Endometrial microvascular endothelial cells (primary cell): ENCODE data around the gene PLEKHA7. TPM values are rescaled to one million over a fixed set of nuclear protein-coding genes. Genes with fewer than 3 reads are reported as not detected.
"Not testable (repeated sequence)": the region's sequence is repeated elsewhere in the genome, so short reads cannot be mapped to it uniquely, and the experiment has no call there.

Experiments used
- in situ Hi-C: cut with HindIII; loops from 2 replicates; pipeline ENCODE4 v1.10.0; 2017; ENCODE audit warnings: low sequenced_read_pairs, low pct_unique_long_range_greater_than_20kb; ENCODE audit errors: inconsistent ontology term
- total RNA-seq: library from RNA; depleted of rRNA; stranded (reverse); fragments of >200 nt; gene quantifications from one replicate; pipeline ENCODE4 v1.2.3, GENCODE V29; 2015; ENCODE audit errors: inconsistent ontology term

Gene PLEKHA7, protein sequence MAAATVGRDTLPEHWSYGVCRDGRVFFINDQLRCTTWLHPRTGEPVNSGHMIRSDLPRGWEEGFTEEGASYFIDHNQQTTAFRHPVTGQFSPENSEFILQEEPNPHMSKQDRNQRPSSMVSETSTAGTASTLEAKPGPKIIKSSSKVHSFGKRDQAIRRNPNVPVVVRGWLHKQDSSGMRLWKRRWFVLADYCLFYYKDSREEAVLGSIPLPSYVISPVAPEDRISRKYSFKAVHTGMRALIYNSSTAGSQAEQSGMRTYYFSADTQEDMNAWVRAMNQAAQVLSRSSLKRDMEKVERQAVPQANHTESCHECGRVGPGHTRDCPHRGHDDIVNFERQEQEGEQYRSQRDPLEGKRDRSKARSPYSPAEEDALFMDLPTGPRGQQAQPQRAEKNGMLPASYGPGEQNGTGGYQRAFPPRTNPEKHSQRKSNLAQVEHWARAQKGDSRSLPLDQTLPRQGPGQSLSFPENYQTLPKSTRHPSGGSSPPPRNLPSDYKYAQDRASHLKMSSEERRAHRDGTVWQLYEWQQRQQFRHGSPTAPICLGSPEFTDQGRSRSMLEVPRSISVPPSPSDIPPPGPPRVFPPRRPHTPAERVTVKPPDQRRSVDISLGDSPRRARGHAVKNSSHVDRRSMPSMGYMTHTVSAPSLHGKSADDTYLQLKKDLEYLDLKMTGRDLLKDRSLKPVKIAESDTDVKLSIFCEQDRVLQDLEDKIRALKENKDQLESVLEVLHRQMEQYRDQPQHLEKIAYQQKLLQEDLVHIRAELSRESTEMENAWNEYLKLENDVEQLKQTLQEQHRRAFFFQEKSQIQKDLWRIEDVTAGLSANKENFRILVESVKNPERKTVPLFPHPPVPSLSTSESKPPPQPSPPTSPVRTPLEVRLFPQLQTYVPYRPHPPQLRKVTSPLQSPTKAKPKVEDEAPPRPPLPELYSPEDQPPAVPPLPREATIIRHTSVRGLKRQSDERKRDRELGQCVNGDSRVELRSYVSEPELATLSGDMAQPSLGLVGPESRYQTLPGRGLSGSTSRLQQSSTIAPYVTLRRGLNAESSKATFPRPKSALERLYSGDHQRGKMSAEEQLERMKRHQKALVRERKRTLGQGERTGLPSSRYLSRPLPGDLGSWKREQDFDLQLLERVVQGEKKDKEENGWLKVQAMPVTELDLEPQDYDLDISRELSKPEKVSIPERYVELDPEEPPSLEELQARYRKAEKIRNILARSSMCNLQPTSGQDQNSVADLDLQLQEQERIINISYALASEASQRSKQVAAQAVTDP
- 0.19 TPM for total RNA-seq

DNA sequence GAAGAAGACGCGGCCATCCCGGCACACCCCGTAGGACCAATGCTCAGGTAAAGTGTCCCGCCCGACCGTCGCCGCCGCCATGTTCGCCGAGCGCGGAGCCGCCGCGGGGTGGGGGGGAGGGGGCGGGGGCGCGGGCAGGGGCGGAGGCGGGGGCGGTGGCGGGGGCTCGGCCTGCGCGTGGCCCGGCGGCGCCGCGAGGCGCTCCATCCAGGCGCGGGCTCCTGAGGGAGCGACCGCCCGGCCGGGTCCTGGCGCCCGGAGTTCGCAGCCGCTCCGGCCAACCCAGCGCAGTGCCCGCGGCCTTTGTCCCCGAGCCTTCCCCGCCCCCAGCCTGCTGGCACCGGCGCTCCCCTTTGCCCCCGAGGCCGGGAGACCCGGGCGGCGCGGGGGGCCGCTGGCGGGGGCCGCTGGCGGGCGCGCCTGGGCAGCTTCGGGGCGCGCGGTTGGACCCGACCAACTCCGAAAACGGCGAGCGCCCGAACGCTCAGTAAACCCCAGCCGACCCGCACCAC lies at the start of gene PLEKHA7:
Gene PLEKHA7, minus strand, starts transcription at position 94 of the 512 bp plus-strand sequence. Its CDS starts 13 bp downstream, at position 81.
- in situ Hi-C loops: no loop called here

DNA sequence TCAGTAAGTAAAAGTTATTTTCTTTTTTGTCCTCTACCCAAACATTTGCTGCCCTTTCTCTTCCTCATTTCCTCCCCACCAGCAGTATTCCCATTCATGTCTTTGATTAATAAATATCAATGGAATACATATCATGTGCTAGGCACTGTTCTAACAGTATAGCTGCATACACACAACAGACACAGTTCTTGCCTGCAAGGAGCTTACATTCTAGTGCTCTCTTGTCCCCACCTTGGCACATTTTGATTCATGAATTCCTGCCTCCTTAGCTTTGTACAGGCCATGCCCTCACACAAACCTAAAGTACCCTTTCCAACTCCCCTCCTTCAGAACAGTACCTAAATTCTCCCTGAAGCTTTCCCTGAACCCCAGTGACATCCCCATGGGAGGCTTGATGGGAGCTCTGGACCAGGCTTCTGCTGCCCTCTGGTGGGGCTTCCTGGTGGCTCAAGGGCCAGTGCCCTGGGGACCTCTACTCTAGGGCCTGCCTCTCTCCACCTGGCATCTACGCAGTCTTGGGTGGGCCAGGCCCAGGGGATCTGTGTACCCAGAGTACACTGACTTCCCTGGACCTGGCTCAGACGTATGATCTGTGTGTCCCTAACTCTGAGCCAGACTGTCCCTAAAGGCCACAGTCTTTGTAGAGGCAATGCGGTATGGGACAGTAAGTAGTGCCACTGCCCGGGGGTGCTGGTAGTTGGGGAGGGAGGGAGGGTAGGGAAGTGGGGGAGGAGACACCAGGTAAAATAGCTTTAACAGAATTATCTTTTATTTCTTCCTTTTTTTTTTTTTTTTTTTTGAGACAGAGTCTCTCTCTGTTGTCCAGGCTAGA lies 49.2 kb upstream of the PLEKHA7 start:
- in situ Hi-C loops: no loop called here

DNA sequence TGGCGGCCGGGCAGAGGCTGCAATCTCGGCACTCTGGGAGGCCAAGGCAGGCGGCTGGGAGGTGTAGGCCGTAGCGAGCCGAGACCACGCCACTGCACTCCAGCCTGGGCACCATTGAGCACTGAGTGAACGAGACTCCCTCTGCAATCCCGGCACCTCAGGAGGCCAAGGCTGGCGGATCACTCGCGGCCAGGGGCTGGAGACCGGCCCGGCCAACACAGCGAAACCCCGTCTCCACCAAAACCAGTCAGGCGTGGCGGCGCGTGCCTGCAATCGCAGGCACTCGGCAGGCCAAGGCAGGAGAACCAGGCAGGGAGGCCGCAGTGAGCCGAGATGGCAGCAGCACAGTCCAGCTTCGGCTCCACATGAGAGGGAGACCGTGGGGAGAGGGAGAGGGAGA lies 36.9 kb upstream of the PLEKHA7 start:
- in situ Hi-C loops: not testable (repeated sequence)

- in situ Hi-C loops: not testable (repeated sequence)
Measured at GRCh38 chr11:17048491-17048890, 34.3 kb upstream of the PLEKHA7 start.

GRCh38 chr11:17046690-17047089 lies 32.5 kb upstream of the PLEKHA7 start:
- in situ Hi-C loops: no loop called here

DNA sequence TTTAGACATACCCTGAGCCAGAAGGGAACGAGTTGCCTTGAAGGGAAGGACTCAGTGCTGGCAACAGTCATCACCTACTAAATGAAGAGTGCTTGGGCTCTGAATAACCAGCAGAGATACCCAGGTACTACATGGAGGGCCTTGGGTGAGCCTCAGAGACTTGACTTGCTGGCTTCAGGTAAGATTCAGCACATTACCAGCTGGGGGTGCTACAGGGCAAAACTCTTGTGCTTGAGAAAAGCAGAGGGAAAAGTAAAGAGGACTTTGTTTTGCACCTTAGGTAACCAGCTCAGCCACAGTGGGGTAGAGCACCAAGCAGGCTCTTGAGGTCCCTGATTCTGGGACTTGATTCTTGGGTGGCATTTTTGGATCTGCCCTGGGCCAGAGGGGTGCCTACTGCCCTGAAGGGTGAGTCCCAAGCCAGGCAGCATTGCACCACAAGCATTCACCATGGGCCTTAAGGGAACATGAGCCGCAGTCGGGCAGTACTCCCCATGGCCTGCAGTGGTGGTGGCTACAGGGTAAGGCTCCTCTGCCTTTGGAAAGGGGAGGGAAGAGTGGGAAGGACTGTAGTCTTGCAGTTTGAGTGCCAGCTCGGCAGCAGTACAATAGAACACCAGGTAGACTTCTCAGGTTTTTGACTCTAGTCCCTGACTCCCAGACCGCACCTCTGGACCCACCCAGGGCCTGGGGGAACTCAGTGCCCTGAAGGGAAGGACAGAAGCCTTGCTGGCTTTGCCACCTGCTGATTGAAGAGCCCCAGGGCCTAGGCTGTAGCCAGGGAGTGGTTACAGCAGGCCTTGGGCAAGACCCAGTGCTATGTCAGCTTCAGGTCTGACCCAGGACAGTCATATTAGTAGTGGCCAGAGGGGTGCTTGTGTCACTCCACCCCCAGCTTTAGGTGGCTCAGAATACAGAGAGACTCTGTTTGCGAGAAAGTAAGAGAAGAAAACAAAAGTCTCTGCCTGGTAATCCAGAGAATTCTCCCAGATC lies 22.7 kb upstream of the PLEKHA7 start:
- in situ Hi-C loops: no loop called here

DNA sequence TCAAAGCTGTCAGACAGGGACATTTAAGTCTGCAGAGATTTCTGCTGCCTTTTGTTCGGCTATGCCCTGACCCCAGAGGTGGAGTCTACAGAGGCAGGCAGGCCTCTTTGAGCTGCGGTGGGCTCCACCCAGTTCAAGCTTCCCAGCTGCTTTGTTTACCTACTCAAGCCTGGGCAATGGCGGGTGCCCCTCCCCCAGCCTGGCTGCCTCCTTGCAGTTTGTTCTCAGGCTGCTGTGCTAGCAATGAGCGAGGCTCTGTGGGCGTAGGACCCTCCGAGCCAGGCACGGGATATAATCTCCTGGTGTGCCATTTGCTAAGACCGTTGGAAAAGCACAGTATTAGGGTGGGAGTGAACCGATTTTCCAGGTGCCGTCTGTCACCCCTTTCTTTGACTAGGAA lies 19.8 kb upstream of the PLEKHA7 start:
- in situ Hi-C loops: not testable (repeated sequence)

- in situ Hi-C loops: no loop called here
Measured at GRCh38 chr11:17026487-17027082, 12.4 kb upstream of the PLEKHA7 start.

DNA sequence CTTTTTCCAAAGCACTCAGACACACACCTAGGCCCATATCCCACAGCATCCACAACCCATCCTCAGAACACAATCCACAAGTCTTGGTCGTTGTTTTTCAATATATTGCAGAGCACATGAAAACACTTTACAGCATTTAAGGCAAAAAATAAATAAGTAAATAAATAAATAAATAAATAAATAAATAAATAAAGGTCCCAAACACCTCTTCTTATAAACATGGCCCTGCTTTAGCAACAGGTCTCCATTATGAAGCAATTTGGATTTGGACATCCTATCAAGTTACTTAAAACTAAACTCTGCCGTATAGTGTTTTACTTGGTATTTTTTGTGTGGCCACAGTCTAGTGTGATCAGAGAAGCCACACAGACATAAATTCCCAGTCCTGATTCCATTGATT lies 10.7 kb upstream of the PLEKHA7 start:
- in situ Hi-C loops: no loop called here

- in situ Hi-C loops: no loop called here
Measured at GRCh38 chr11:17021511-17021910, 7.3 kb upstream of the PLEKHA7 start.

GRCh38 chr11:17020831-17021230 lies 6.6 kb upstream of the PLEKHA7 start:
- in situ Hi-C loops: no loop called here

- in situ Hi-C loops: no loop called here
Measured at GRCh38 chr11:17019232-17019631, 5.0 kb upstream of the PLEKHA7 start.

- in situ Hi-C loops: no loop called here
Measured at GRCh38 chr11:17015627-17016126, 1.5 kb upstream of the PLEKHA7 start.

DNA sequence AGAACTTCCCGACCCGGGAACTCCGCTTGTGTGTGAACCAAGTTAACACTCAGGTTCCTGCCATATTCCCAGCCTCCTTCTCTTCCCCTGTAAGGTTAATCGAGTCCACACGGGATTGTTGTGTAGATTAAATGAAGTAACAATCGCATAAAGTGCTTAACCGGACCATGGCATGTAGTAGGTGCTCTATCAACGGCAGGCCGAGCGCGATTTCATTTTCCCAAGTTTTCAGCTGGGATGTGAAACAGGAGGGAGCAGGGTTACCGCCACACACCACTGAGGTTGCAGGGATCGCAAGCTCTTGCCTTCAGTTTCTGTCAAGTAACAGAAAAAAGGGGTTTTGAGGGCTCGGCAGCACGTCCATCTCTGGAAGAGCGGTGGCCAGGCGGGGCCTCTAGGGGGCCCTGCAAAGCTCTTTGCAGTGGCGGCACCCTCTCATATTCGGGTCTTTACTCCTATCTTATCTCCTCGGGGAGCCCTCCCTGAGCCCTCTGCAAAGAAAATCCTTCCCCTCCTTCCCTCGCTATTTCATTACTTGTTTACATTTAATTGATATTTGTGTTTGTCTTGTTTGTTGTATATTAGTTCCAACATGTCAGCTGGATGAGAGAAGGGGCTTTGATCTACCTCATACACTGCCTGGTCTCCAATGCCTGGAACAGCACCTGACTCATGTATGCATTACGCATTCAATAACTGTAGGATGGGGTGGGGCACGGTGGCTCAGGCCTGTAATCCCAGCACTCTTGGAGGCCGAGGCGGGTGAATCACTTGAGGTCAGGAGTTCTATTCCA lies 816 bp upstream of the PLEKHA7 start:
- in situ Hi-C loops: no loop called here

- in situ Hi-C loops: no loop called here
Measured at GRCh38 chr11:17013548-17014320, 480 bp downstream of the PLEKHA7 start.
